OCI-LY1 (cell line): ENCODE measurements around the gene PRKCH.

ENCODE experiments used
- H2AFZ ChIP-seq: fragments of 200-600 bp; sonication (generic), shearing (Covaris generic); 2 replicates; pipeline ENCODE4 v1.6.0; 2014; ENCODE audit warnings: antibody characterized with exemption, mild to moderate bottlenecking, low read length
- H3F3A ChIP-seq: fragments of 200-600 bp; sonication (generic), shearing (Covaris generic); 2 replicates; pipeline ENCODE4 v1.6.0; 2014; ENCODE audit warnings: mild to moderate bottlenecking, antibody characterized with exemption, low read length, moderate library complexity; ENCODE audit not compliant: insufficient read depth
- H3K27ac ChIP-seq: fragments of 200-600 bp; sonication (generic); 2 replicates; pipeline ENCODE4 v1.5.1; 2014; ENCODE audit warnings: low read length, mixed run types, mild to moderate bottlenecking, low read depth; ENCODE audit not compliant: poor library complexity, severe bottlenecking
- H3K27me3 ChIP-seq: fragments of 200-600 bp; sonication (generic); 2 replicates; pipeline ENCODE4 v1.6.0; 2014; ENCODE audit warnings: antibody characterized with exemption, mild to moderate bottlenecking, low read length, moderate library complexity; ENCODE audit not compliant: insufficient read depth
- H3K36me3 ChIP-seq: fragments of 200-600 bp; sonication (generic); 2 replicates; pipeline ENCODE4 v1.6.1; 2014; ENCODE audit warnings: mild to moderate bottlenecking, antibody characterized with exemption, low read length, moderate library complexity, mixed read lengths; ENCODE audit not compliant: insufficient read depth
- H3K4me1 ChIP-seq: fragments of 200-600 bp; sonication (generic); 2 replicates; pipeline ENCODE4 v1.5.1; 2014; ENCODE audit warnings: mild to moderate bottlenecking, low read length, moderate library complexity; ENCODE audit not compliant: insufficient read depth, severe bottlenecking
- H3K4me2 ChIP-seq: fragments of 200-600 bp; sonication (generic), shearing (Covaris generic); 2 replicates; pipeline ENCODE4 v1.6.1; 2014; ENCODE audit warnings: low read length
- H3K4me3 ChIP-seq: fragments of 200-600 bp; sonication (generic); 2 replicates; pipeline ENCODE4 v1.5.1; 2014; ENCODE audit warnings: low read length, low read depth, mild to moderate bottlenecking, mixed read lengths; ENCODE audit not compliant: poor library complexity, severe bottlenecking
- H3K79me2 ChIP-seq: fragments of 200-600 bp; shearing (Covaris generic); 2 replicates; pipeline ENCODE4 v1.6.1; 2016; ENCODE audit warnings: mixed run types, low read length, mixed read lengths; ENCODE audit not compliant: insufficient read depth
- H3K9ac ChIP-seq: fragments of 200-600 bp; sonication (generic), shearing (Covaris generic); 2 replicates; pipeline ENCODE4 v1.6.1; 2014; ENCODE audit warnings: mild to moderate bottlenecking, low read length, mixed read lengths
- H3K9me2 ChIP-seq: fragments of 200-600 bp; sonication (generic), shearing (Covaris generic); 2 replicates; pipeline ENCODE4 v1.6.1; 2014; ENCODE audit warnings: low read depth, mild to moderate bottlenecking, low read length, mixed read lengths
- H3K9me3 ChIP-seq: fragments of 200-600 bp; shearing (Covaris generic); 2 replicates; pipeline ENCODE4 v1.6.1; 2014; ENCODE audit warnings: low read length, mixed read lengths
- H4K20me1 ChIP-seq: fragments of 200-600 bp; sonication (generic), shearing (Covaris generic); 2 replicates; pipeline ENCODE4 v1.6.0; 2016; ENCODE audit warnings: mild to moderate bottlenecking, low read length; ENCODE audit not compliant: insufficient read depth
- CTCF ChIP-seq: fragments of 200-600 bp; sonication (generic), shearing (Covaris generic); IDR thresholded peaks from 2 replicates; pipeline ENCODE4 v1.5.1; 2017; ENCODE audit warnings: mild to moderate bottlenecking, antibody characterized with exemption, low read length, moderate library complexity, mixed read lengths
- EZH2 ChIP-seq: fragments of 200-600 bp; sonication (generic), shearing (Covaris generic); IDR thresholded peaks from 2 replicates; pipeline ENCODE4 v1.8.0; 2017; ENCODE audit warnings: borderline replicate concordance, mixed run types, mild to moderate bottlenecking, antibody characterized with exemption, low read length, moderate library complexity, mixed read lengths

Gene PRKCH

GRCh38 chr14:61342486-61342885 lies 21.1 kb downstream of the PRKCH start:
- H3F3A ChIP-seq, result no peaks in the 10 kb centered on the region
- no peaks in the 10 kb centered on the region for H4K20me1 ChIP-seq
- no peak overlapping the region for H3K9ac ChIP-seq
- no peaks in the 10 kb centered on the region for H3K4me1 ChIP-seq
- H3K9me3 ChIP-seq, result no peaks in the 10 kb centered on the region
- H2AFZ ChIP-seq, result no peak overlapping the region
- no peaks in the 10 kb centered on the region for H3K27me3 ChIP-seq
- no peak overlapping the region for H3K4me3 ChIP-seq
- H3K79me2 ChIP-seq, result no peaks in the 10 kb centered on the region
- H3K36me3 ChIP-seq, result no peaks in the 10 kb centered on the region
- H3K27ac ChIP-seq, result no peak overlapping the region
- no peak overlapping the region for H3K4me2 ChIP-seq
- no peaks in the 10 kb centered on the region for H3K9me2 ChIP-seq
- TF ChIP-seq CTCF, result no peak
- TF ChIP-seq EZH2, result no peak

GRCh38 chr14:61342932-61343331 lies 21.6 kb downstream of the PRKCH start:
- H3K36me3 ChIP-seq, result no peaks in the 10 kb centered on the region
- no peak for TF ChIP-seq CTCF
- no peak for TF ChIP-seq EZH2
- H3K9me2 ChIP-seq, result no peaks in the 10 kb centered on the region
- no peak overlapping the region for H3K27ac ChIP-seq
- no peaks in the 10 kb centered on the region for H3K9me3 ChIP-seq
- H3K4me2 ChIP-seq, result no peak overlapping the region
- no peak overlapping the region for H2AFZ ChIP-seq
- no peaks in the 10 kb centered on the region for H4K20me1 ChIP-seq
- no peaks in the 10 kb centered on the region for H3K27me3 ChIP-seq
- H3K79me2 ChIP-seq, result no peaks in the 10 kb centered on the region
- H3F3A ChIP-seq, result no peaks in the 10 kb centered on the region
- no peak overlapping the region for H3K4me3 ChIP-seq
- no peak overlapping the region for H3K9ac ChIP-seq
- H3K4me1 ChIP-seq, result no peaks in the 10 kb centered on the region

- H3K27ac ChIP-seq, result no peak overlapping the region
- H3K79me2 ChIP-seq, result no peaks in the 10 kb centered on the region
- no peaks in the 10 kb centered on the region for H3K36me3 ChIP-seq
- H3K9me3 ChIP-seq, result no peaks in the 10 kb centered on the region
- no peaks in the 10 kb centered on the region for H4K20me1 ChIP-seq
- H3K4me1 ChIP-seq, result no peaks in the 10 kb centered on the region
- H3K4me2 ChIP-seq, result no peak overlapping the region
- H3K9ac ChIP-seq, result no peak overlapping the region
- H3K4me3 ChIP-seq, result no peak overlapping the region
- H2AFZ ChIP-seq, result no peak overlapping the region
- H3K27me3 ChIP-seq, result no peaks in the 10 kb centered on the region
- no peaks in the 10 kb centered on the region for H3K9me2 ChIP-seq
- TF ChIP-seq EZH2, result no peak
- TF ChIP-seq CTCF, result no peak
- no peaks in the 10 kb centered on the region for H3F3A ChIP-seq
Observed at GRCh38 chr14:61343471-61343870, 22.1 kb downstream of the PRKCH start.
